HG03039 (cell line): ENCODE data around the gene SLX4IP.

Experiments used
- ATAC-seq: cut with Tn5 transposase; IDR thresholded peaks from one replicate; pipeline ENCODE4 v1.9.1; 2021; ENCODE audit warnings: mild to moderate bottlenecking, moderate library complexity; ENCODE audit not compliant: unreplicated experiment

The SLX4IP gene

GRCh38 chr20:10465135-10465534, 30.0 kb downstream of the SLX4IP start:
- ATAC-seq = no peak

GRCh38 chr20:10466325-10466724, 31.2 kb downstream of the SLX4IP start:
- ATAC-seq = no peak

DNA sequence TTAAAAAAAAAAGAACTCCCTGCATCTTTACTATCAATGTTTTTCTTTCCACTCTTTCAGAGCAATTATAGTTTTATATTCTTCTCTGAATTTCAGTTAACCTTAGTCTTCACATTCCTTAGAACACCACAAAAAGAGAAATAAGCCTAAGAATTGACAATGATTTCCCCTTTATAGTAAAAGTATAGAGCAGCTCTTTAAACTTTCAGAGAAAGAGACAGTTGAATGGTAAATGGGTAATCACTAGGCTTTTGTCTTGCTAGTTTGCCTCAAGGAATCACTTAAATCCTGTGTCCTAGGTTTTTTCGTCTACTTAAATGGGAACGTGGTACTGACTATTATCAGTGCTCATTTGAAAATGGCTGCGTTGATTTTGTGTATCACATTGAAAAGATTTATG, 31.8 kb downstream of the SLX4IP start:
- ATAC-seq = no peak

GRCh38 chr20:10467681-10468339, 32.7 kb downstream of the SLX4IP start:
- no peak for ATAC-seq

DNA sequence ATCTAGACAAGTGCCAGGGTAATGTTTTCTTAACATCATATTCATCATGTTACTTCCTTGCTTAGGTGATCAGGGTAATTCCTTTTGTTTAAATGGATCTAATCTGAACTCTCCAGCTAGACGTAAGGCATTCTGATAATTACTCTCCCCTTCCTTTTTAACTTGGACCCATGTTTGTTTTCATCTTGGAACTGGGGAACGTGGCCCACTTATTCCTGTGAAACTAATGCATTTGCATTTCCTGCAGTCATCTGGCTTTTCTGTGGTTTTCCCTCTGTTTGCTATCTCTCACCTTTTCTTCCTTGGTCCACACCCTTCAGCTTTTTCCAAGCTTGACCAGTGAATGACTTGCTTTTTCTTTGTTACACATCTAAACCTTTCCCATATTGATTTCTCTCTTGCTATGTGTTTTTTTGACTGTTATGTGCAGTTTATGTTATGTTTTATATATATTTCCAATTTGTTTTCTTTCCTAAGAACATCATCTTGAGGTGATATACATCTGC, 33.3 kb downstream of the SLX4IP start:
- no peak for ATAC-seq

- ATAC-seq = no peak
Observed at GRCh38 chr20:10469056-10469455, 34.0 kb downstream of the SLX4IP start.

GRCh38 chr20:10469599-10469998, 34.5 kb downstream of the SLX4IP start:
- no peak for ATAC-seq

DNA sequence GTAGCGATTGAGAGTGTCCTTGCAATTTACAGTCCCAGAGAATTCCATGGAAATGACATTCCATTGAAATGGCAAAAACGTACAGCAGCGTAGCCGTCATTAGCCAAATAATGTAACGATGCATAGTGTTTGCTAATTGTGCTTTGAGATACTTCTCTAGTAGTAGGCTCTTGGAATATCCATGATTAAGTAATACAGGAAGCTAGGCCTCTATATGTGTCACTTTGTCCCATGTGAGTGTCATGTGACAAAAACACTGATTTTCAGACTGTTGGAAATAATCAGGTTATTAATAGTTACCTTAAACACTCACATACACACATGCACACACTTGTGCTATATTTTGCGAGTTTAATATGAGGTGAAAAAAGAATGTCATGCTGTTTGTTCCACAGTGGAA, 35.2 kb downstream of the SLX4IP start:
- ATAC-seq = no peak

DNA sequence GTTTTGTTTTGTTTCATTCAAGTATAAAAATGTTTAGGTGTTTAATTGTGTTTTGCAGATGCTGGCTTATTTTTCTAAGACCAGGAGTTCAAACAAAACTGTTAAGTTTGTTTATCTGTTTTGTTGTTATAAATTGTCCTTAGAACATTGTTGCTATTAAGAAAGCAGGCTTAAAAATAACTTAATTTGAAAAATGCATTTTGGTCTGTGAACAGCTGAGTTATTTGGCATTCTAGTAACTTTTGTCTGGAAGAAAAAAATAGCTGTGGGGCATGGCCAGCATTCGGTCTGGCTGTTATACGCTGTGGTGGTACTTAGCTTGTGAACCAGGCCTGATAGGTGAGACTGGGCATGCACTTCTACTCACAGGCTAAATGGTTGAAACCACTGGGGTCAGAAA, 37.8 kb downstream of the SLX4IP start:
- ATAC-seq = no peak

DNA sequence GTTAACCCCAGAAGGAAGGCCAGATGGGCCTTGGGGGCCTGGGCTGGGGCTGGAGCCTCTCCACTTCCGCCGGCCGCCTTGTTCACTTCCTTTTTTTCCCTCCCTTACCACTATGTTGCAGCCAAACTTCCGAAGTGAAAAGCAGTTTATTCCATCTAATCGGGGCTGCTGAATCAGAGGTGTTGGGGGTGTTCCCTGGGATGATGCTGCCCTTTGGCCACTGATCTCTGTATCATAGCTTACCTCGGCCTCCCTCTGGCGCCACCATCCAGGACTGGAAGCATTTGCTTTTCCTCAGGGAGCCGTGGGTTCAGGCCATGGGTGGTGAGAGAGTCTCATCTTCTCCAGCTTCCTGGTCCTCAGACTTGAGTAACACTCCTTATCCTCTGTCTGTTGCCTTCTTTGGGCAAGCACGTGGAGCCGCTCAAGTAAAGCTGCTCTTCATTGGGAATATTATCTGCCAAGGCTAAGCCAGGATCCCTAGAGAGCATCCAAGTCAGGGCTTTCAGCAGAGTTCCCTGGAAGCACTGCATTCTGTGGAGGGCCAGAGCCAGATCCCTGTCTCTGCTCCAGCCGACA, 39.6 kb downstream of the SLX4IP start:
- no peak for ATAC-seq

DNA sequence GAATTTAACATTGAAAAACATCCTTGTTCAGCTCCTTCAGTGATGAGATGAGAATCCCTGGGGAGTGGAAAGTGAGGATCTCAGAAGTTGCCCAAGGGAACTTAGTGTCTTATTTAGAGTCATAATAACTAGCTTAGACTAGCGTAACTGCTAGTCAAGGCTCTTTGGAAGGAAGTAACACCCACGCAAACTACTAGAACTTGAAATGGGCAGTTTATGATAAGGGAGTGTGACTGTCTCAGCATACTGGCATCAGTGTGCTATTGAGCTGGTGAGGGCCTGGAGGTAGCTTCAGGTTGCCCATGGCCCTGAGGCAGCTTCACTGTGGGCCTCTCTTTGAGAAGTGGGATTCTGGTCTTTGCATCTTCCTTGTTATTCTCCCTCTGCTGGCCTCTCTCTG, 40.1 kb downstream of the SLX4IP start:
- ATAC-seq = no peak

GRCh38 chr20:10476319-10476724, 41.2 kb downstream of the SLX4IP start:
- ATAC-seq = peak; percentile 71

GRCh38 chr20:10478205-10478604, 43.1 kb downstream of the SLX4IP start:
- peak; percentile 71 for ATAC-seq

- ATAC-seq = no peak
Observed at GRCh38 chr20:10478930-10479329, 43.8 kb downstream of the SLX4IP start.

GRCh38 chr20:10481676-10482075, 46.6 kb downstream of the SLX4IP start:
- ATAC-seq = no peak

DNA sequence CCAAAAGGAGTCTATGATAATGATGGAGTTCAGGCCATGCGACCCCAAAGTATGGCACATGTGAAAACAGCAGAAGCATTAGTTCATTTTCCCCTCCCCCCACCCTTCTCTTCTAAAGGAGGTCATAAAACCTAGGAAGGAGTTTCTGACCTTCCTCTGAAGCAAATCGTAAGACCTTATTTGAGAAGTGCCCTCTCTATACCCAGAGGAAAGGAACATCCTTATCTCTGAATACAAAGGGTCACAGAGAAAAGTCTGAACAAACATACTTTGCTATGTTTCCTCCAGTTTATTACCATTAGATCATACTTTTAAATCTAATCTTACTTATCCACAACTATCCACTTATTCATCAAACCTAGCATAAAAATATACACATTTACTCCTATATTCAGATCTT, 48.6 kb downstream of the SLX4IP start:
- ATAC-seq = no peak

DNA sequence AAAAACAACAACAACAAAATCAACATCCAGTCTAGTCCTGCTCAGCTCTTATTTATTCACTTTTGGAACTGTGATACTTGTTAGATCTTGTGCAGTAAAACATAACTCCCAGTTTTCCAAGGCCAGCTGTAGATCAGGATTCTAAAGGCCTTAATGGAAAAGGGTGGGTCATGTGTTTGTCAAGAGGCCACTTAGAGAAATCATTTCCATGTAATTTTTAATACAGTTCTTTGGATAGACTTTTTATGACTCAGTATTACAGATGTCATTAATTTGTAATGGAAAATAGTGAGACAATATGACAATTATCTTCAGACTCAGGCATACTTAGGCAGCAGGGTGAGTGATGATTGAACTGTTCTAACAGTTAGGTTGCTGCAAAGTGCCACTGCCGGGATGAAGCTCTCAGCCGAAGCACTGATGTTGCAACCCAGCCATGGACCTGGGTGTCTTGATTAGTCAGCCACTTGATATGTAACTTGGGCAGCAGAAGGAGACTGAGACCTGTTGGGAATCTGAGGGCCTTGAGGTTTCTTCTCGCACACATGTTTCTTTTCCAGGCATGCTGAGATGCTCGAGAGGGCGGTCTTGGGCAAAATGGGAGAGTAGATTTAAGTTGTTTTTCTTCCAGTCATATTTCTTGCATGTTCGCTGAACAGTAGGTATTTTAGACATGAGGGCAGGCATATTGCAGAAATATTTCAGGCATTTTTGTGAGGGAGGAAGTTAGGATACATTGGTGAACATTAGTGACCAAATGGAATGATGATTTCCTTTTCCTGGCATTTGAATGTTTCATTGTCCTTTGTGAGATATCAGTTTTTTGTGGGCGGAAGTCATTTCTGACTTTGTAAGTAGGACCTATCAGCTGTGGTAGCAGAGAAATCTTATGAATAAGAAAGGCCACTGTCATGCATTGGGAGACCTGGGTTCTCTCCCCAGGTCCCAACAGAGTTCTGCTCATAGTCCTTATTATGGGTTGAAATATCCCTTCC, 52.3 kb downstream of the SLX4IP start:
- no peak for ATAC-seq

GRCh38 chr20:10488534-10488933, 53.4 kb downstream of the SLX4IP start:
- ATAC-seq = no peak

DNA sequence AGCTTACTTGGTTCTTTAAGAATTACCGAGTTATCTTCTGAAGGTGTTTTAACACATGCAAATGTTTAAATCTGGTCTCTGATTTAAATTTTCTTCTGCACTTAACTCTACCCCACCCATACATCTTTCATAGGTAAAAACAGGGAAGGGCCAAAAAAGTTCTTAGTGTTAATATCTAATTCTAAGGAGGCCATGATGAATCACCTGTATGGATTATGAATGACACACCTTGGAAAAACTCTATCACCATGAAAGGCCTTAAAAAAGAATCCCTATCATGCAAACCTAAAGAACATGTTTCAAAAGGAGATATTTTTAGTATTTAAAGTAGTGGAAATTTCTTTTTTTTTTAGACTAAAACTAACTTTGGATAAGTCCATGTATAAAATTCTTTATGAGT, 54.7 kb downstream of the SLX4IP start:
- ATAC-seq = no peak

DNA sequence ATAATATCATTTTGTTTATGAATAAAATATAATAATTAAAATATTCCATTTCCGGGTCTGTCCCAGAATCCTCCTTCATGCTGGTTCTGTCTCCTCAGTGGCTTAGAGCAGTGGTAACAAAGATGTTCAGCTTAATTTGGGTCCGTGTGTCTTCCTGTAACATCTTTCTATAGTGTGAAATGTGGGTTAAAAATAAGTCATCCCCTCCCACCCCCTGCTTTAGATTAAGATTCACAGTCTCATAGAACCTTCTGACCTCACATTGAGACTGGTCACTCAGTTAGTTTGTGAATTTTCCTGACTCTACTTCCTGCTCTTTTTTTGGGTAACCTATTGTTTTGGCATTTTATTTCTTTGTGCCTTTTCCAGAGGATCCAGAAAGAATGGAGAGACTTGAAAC, 55.2 kb downstream of the SLX4IP start:
- ATAC-seq = no peak

DNA sequence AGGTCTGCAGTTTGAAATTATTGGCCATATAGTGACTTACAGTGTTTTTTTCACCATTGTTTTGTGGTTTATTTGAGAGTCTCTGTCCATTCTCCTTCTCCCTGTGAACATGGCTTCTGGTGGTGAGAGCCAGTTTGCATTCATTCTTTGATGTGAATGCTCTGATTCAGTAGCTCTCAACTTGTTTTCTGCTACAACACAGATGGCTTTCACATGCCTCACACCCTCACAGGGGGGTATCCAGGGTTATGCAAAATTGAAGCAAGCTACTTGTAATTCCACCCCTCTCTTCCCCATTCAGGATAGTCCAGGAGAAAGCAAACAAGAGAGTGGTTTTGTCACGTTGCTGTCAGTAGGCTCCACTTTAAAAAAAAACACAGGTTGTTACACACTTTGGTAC, 55.6 kb downstream of the SLX4IP start:
- ATAC-seq = no peak

DNA sequence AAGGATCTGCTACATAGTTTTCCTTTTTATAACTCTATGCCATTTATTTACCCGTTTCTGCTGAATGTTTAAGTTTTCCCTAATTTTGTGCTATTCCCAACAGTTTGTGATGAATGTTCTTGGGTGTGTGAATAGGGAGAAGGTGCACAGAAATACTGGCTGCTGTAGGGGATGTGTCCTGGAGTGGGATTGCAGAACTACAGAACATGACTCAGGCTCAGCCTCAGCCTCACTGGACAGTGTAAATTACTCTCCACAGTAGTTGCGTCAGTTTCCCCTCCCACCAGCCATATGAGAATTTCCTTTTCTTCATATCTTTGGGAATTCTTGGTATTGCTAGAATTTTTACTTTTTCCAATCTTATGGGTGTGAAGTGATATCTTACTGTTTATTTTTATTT, 57.0 kb downstream of the SLX4IP start:
- no peak for ATAC-seq
